GM12878 (cell line): ENCODE data around the gene GHSR. TPM values are rescaled to one million over a fixed set of nuclear protein-coding genes. Genes with fewer than 3 reads are reported as not detected.

Experiments used
- ATAC-seq: fragments of 200-7000 bp; cut with Tn5 transposase; 3 replicates; pipeline ENCODE4 v1.9.1; 2020; ENCODE audit warnings: mild to moderate bottlenecking, moderate library complexity
- BruUV-seq: library from RNA; stranded (reverse); fragments of 400-500 nt; replicated peaks from 2 replicates; lab custom pipeline; 2021; lab: Mats Ljungman, UMichigan
- CTCF ChIA-PET: fragments of 300-600 bp; sonication (Branson Sonifier 250); formaldehyde crosslinking; extraction: SDS; loops from one replicate; lab custom pipeline; 2021; ENCODE audit warnings: inconsistent platforms; lab: Yijun Ruan, JAX
- POLR2A ChIA-PET: fragments of 350-600 bp; formaldehyde crosslinking; extraction: SDS; loops from one replicate; lab custom pipeline; 2021; ENCODE audit warnings: inconsistent platforms; lab: Charles Lee
- RAD21 ChIA-PET: fragments of 300-600 bp; sonication (Branson Sonifier 250); formaldehyde crosslinking; loops from one replicate; lab custom pipeline; 2023; ENCODE audit warnings: antibody characterized with exemption; ENCODE audit not compliant: unreplicated experiment; lab: Charles Lee
- SMC1A ChIA-PET: fragments of 300-600 bp; sonication (Branson Sonifier 250); formaldehyde crosslinking; loops from one replicate; lab custom pipeline; 2023; ENCODE audit not compliant: unreplicated experiment, uncharacterized antibody; lab: Charles Lee
- DNase-seq: peaks from one replicate; pipeline ENCODE4 v3.0.0-alpha.2; 2011; ENCODE audit warnings: low read depth, low spot score
- FAIRE-seq: peaks from 3 replicates; lab custom pipeline; 2011; peaks lifted over from hg19 to GRCh38; lab: Jason Lieb, UNC
- H2AFZ ChIP-seq: 2 replicates; pipeline ENCODE4 v1.6.0; 2011; ENCODE audit warnings: low read depth, low read length, control low read depth; ENCODE audit not compliant: control insufficient read depth
- H3K27ac ChIP-seq: 2 replicates; pipeline ENCODE4 v1.5.1; 2011; ENCODE audit warnings: control low read depth; ENCODE audit not compliant: control insufficient read depth, insufficient read depth
- H3K27me3 ChIP-seq, 2 experiments: replicated peaks in 1 of 2; 2 replicates each; pipeline versions ENCODE4 v1.6.0 to v1.6.1; 2011; ENCODE audit warnings: low read length in 1 of 2; ENCODE audit not compliant: control insufficient read depth in 2 of 2, insufficient read depth in 2 of 2
- H3K36me3 ChIP-seq, 2 experiments: 2 replicates each; pipeline ENCODE4 v1.5.1; 2011; ENCODE audit warnings: low read length in 1 of 2; ENCODE audit not compliant: control insufficient read depth in 2 of 2, insufficient read depth in 2 of 2
- H3K4me1 ChIP-seq: 2 replicates; pipeline ENCODE4 v1.6.1; 2011; ENCODE audit warnings: mild to moderate bottlenecking, low read length, moderate library complexity, mixed read lengths; ENCODE audit not compliant: control insufficient read depth, insufficient read depth
- H3K4me2 ChIP-seq: 2 replicates; pipeline ENCODE4 v1.6.0; 2011; ENCODE audit warnings: control low read depth; ENCODE audit not compliant: control insufficient read depth, insufficient read depth
- H3K4me3 ChIP-seq: fragments of 200-600 bp; sonication (generic); 2 replicates; pipeline ENCODE4 v1.5.1; 2016
- H3K79me2 ChIP-seq: 2 replicates; pipeline ENCODE4 v1.6.0; 2011; ENCODE audit warnings: low read length; ENCODE audit not compliant: control insufficient read depth, insufficient read depth
- H3K9ac ChIP-seq: 2 replicates; pipeline ENCODE4 v1.8.0; 2011; ENCODE audit warnings: low read length, control low read depth, mixed read lengths; ENCODE audit not compliant: control insufficient read depth, insufficient read depth
- H3K9me3 ChIP-seq: replicated peaks from 3 replicates; pipeline ENCODE4 v1.5.1; 2011; ENCODE audit warnings: mild to moderate bottlenecking, low read length; ENCODE audit not compliant: control insufficient read depth, insufficient read depth
- H4K20me1 ChIP-seq: 2 replicates; pipeline ENCODE4 v1.6.0; 2011; ENCODE audit not compliant: control insufficient read depth, insufficient read depth
- BACH1 ChIP-seq: fragments of 450-650 bp; IDR thresholded peaks from 2 replicates; pipeline ENCODE4 v1.6.1; 2017; ENCODE audit warnings: mild to moderate bottlenecking, borderline replicate concordance
- CHD2 ChIP-seq: IDR thresholded peaks from 2 replicates; pipeline ENCODE4 v1.6.1; 2011; ENCODE audit warnings: low read depth, low read length, improper control_type of control experiment, borderline replicate concordance
- ESRRA ChIP-seq: IDR thresholded peaks from 2 replicates; pipeline ENCODE4 v1.6.1; 2012; ENCODE audit warnings: mild to moderate bottlenecking, low read length, improper control_type of control experiment
- NFIC ChIP-seq: IDR thresholded peaks from 2 replicates; pipeline ENCODE4 v1.6.1; 2012; ENCODE audit warnings: low read depth, mild to moderate bottlenecking, inconsistent platforms, low read length, moderate library complexity
- NFYA ChIP-seq: IDR thresholded peaks from 2 replicates; pipeline ENCODE4 v1.6.1; 2011; ENCODE audit warnings: low read depth, mild to moderate bottlenecking, low read length, improper control_type of control experiment, borderline replicate concordance
- NR2C1 ChIP-seq: fragments of 450-650 bp; IDR thresholded peaks from 2 replicates; pipeline ENCODE4 v1.6.1; 2017; ENCODE audit warnings: antibody characterized with exemption, mild to moderate bottlenecking, moderate library complexity
- RUNX3 ChIP-seq: IDR thresholded peaks from 2 replicates; pipeline ENCODE4 v1.6.1; 2012; ENCODE audit warnings: low read length, inconsistent platforms
- SPI1 ChIP-seq: IDR thresholded peaks from 2 replicates; pipeline ENCODE4 v1.6.1; 2011; ENCODE audit warnings: low read depth, mild to moderate bottlenecking, low read length, moderate library complexity, borderline replicate concordance; ENCODE audit not compliant: insufficient read depth
- STAT1 ChIP-seq: fragments of 450-650 bp; conservative IDR thresholded peaks from 2 replicates; pipeline ENCODE4 v1.6.1; 2014; ENCODE audit warnings: antibody characterized with exemption, mild to moderate bottlenecking
- WGBS: methylation state at CpG from one replicate; pipeline ENCODE4 v1.1.6; 2016; ENCODE audit warnings: low lambda C conversion rate; ENCODE audit not compliant: insufficient replicate concordance, insufficient coverage; ENCODE audit errors: missing lambda C conversion rate; 5-methylcytosine and 5-hydroxymethylcytosine counted together
- in situ Hi-C: fragments of 300-500 bp; cut with MboI; formaldehyde crosslinking; loops from 9 replicates; pipeline ENCODE4 v1.14.3; 2018; ENCODE audit warnings: mixed read lengths
- intact Hi-C: fragments of 100-400 bp; cut with micrococcal nuclease; formaldehyde crosslinking; loops from one replicate; pipeline ENCODE4 v1.14.2; 2022; ENCODE audit not compliant: unreplicated experiment
- polyA plus RNA-seq, 11 experiments: library from polyadenylated mRNA; depleted of rRNA in 4 of 11; unstranded in 6 of 11; stranded (reverse) in 5 of 11; fragments of >200 nt; fragmentation: Nextera tagmentation in 4 of 11; fragmentation: Illumina TruSeq in 1 of 11; extraction: Ambion mirVana in 4 of 11; extraction: Trizol in 1 of 11; gene quantifications; 1 replicate in 1 of 11; 2 replicates in 10 of 11; pipeline versions ENCODE4 v1.2.1 to v1.2.3, GENCODE V29; 2011 to 2016; ENCODE audit warnings: inconsistent platforms in 2 of 11, missing spikeins in 2 of 11, low read depth in 1 of 11
- total RNA-seq, 4 experiments: library from RNA; depleted of rRNA in 3 of 4; stranded (reverse); fragments of >200 nt in 3 of 4; fragmentation: Illumina TruSeq in 1 of 4; extraction: Trizol in 1 of 4; gene quantifications; 2 replicates each; pipeline versions ENCODE4 v1.2.1 to v1.2.3, GENCODE V29; 2013 to 2021
- TF ChIP-seq, protein P1 (sequence below): fragments of 450-650 bp; IDR thresholded peaks from 2 replicates; pipeline ENCODE4 v1.6.1; 2016; ENCODE audit warnings: mild to moderate bottlenecking
- TF ChIP-seq, protein P2 (sequence below): IDR thresholded peaks from 2 replicates; pipeline ENCODE4 v1.6.1; 2012; ENCODE audit warnings: improper control_type of control experiment, low read depth, low read length; ENCODE audit not compliant: insufficient replicate concordance

Gene GHSR
- total and polyA plus RNA-seq, 10 of the 15 experiments (the other 5 are each of a cell fraction or from before 2014, with no cell fraction given), result not detected

DNA sequence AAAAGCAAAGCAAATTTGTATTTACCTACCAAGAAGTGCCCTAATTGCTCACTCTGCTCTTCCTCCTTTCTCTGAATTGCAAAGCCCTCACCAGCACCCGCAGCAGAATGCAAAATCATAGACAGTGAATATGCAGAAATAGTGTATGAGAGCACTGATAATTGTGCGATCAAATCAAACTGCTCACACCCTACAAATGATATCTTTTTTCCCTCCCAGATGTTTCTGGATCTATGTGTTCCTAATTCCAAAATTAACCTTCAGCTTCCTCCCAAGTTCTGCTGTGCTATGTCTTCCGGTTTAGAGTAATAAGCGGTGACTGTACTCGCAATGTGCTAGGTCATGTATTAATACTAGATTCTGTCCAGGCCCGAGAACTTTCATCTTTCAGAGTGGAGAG is 3.4 kb downstream of the GHSR start (continued):
- TF ChIP-seq NFYA, result no peak

DNA sequence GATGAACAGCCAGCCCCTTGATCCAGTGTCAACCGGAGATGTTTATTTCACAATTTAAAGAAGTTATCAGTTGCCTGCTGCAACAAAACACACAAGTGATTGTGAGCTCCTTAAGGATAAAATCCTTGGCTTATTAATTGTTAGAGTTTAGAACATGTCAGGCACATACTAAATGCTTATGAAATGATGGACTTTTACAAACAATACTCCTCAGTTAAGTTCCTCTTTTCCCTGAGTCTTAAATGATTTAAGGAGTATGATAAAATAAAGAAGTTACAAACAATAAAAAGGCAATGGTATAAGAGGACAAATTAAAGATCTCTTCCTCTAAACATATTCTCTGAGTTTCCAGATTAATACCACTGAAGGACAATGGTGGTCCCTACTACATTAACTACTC is 5.7 kb downstream of the GHSR start:
- H3K79me2 ChIP-seq, result no peaks in the 10 kb centered on the region
- H3K27me3 ChIP-seq, result peaks cover 3 to 13% of the 10 kb centered on the region in 2 experiments
- no peak overlapping the region for H2AFZ ChIP-seq
- no peaks in the 10 kb centered on the region for H4K20me1 ChIP-seq
- no TSS peak for BruUV-seq
- ChIA-PET SMC1A (no interaction called here), RAD21 (no interaction called here), POLR2A (no interaction called here), CTCF (no interaction called here)
- H3K4me1 ChIP-seq, result no peaks in the 10 kb centered on the region
- WGBS, result 5% methylated on average over 1 of the region's 1 CpG
- DNase-seq (no peak), ATAC-seq (no peak), FAIRE-seq (no peak)
- H3K9ac ChIP-seq, result no peak overlapping the region
- H3K27ac ChIP-seq, result no peak overlapping the region
- H3K4me2 ChIP-seq, result no peak overlapping the region
- intact Hi-C loops (no loop called here), in situ Hi-C loops (no loop called here)
- TF ChIP-seq NFIC (no peak), CHD2 (no peak), ESRRA (no peak), SPI1 (no peak), RUNX3 (no peak), NR2C1 (no peak), STAT1 (no peak), BACH1 (no peak)
- TF ChIP-seq, protein P1, sequence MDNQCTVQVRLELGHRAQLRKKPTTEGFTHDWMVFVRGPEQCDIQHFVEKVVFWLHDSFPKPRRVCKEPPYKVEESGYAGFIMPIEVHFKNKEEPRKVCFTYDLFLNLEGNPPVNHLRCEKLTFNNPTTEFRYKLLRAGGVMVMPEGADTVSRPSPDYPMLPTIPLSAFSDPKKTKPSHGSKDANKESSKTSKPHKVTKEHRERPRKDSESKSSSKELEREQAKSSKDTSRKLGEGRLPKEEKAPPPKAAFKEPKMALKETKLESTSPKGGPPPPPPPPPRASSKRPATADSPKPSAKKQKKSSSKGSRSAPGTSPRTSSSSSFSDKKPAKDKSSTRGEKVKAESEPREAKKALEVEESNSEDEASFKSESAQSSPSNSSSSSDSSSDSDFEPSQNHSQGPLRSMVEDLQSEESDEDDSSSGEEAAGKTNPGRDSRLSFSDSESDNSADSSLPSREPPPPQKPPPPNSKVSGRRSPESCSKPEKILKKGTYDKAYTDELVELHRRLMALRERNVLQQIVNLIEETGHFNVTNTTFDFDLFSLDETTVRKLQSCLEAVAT, result no peak
- TF ChIP-seq, protein P2, sequence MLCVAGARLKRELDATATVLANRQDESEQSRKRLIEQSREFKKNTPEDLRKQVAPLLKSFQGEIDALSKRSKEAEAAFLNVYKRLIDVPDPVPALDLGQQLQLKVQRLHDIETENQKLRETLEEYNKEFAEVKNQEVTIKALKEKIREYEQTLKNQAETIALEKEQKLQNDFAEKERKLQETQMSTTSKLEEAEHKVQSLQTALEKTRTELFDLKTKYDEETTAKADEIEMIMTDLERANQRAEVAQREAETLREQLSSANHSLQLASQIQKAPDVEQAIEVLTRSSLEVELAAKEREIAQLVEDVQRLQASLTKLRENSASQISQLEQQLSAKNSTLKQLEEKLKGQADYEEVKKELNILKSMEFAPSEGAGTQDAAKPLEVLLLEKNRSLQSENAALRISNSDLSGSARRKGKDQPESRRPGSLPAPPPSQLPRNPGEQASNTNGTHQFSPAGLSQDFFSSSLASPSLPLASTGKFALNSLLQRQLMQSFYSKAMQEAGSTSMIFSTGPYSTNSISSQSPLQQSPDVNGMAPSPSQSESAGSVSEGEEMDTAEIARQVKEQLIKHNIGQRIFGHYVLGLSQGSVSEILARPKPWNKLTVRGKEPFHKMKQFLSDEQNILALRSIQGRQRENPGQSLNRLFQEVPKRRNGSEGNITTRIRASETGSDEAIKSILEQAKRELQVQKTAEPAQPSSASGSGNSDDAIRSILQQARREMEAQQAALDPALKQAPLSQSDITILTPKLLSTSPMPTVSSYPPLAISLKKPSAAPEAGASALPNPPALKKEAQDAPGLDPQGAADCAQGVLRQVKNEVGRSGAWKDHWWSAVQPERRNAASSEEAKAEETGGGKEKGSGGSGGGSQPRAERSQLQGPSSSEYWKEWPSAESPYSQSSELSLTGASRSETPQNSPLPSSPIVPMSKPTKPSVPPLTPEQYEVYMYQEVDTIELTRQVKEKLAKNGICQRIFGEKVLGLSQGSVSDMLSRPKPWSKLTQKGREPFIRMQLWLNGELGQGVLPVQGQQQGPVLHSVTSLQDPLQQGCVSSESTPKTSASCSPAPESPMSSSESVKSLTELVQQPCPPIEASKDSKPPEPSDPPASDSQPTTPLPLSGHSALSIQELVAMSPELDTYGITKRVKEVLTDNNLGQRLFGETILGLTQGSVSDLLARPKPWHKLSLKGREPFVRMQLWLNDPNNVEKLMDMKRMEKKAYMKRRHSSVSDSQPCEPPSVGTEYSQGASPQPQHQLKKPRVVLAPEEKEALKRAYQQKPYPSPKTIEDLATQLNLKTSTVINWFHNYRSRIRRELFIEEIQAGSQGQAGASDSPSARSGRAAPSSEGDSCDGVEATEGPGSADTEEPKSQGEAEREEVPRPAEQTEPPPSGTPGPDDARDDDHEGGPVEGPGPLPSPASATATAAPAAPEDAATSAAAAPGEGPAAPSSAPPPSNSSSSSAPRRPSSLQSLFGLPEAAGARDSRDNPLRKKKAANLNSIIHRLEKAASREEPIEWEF, result no peak
- no peak overlapping the region for H3K4me3 ChIP-seq
- H3K36me3 ChIP-seq, result no peaks in the 10 kb centered on the region
- H3K9me3 ChIP-seq, result no peaks in the 10 kb centered on the region; the same call in 2 of the 3 replicates
